CD4-positive, alpha-beta T cell treated with Interleukin-12 subunit alpha and Interleukin-12 subunit beta, for 1 hour (primary cell): ENCODE measurements around the gene KRT34.
"Not testable (repeated sequence)": the region's sequence is repeated elsewhere in the genome, so short reads cannot be mapped to it uniquely, and the experiment has no call there.

ENCODE experiments used
- DNase-seq: peaks from one replicate; pipeline ENCODE4 v3.0.0-alpha.2; 2020

KRT34 gene

DNA sequence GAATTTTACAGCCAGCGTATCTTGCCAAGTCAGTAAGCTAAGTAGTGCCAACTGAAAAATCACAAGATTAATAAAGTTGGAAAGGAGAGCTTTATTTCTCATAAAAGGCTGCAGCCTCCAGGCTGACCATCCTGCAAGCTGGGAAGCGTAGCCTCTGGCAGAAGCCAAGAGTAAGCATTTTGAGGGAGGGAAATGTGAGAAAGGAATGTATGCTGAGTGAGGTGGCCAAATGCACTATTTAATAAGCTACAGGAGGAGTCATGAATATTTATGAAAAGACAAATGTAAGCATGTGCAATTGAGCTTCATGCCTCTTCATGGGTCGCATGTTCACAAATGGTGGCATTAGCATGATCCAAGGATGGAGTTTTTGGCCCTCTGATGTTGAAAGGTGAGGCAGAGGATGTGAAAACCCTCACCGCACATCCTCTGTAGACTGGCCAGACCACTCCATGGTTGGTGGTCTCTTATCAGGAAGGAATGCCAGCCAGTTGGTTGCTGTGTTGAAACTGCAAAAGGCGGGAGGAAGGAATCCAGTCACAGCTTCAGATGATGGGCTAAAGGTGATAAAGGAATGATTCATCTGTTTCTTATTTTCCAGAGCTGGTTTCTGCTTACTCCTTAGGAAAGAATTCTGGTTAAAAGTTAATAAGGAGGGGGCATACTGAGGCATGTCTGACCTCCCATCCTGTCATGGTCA, 21.7 kb downstream of the KRT34 start:
- no peak for DNase-seq

GRCh38 chr17:41354536-41354935, 27.6 kb downstream of the KRT34 start:
- DNase-seq: no peak

GRCh38 chr17:41352597-41353366, 29.3 kb downstream of the KRT34 start:
- DNase-seq: no peak

GRCh38 chr17:41351177-41351576, 30.9 kb downstream of the KRT34 start:
- no peak for DNase-seq

DNA sequence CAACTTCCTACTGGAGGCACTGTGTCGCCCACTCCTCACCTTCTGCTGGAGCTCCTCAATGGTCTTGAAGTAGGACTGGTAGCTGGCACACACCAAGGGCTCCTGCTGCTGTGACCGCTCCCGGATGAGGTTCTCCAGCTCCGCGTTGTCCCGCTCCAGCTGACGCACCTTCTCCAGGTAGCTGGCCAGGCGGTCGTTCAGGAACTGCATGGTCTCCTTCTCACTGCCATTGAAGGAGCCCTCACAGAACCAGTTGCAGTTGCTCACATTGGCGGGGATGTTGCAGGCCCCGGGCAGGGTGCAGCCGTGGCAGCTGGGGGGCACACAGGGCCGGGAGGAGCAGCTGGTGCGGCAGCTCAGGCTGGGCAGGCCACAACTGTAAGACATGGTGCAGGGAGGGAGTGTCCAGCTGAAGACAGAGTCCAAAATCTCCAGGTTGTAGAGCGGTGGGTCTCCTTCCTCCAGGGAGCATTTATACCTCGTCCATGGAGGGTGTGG, 31.7 kb downstream of the KRT34 start, which contains the start of gene KRT33A:
Gene KRT33A, minus strand, starts transcription at position 448 of the 498 bp plus-strand sequence. Its CDS starts 61 bp downstream, at position 387.
- not testable (repeated sequence) for DNase-seq

GRCh38 chr17:41347869-41348760, 34.0 kb downstream of the KRT34 start:
- no peak for DNase-seq

DNA sequence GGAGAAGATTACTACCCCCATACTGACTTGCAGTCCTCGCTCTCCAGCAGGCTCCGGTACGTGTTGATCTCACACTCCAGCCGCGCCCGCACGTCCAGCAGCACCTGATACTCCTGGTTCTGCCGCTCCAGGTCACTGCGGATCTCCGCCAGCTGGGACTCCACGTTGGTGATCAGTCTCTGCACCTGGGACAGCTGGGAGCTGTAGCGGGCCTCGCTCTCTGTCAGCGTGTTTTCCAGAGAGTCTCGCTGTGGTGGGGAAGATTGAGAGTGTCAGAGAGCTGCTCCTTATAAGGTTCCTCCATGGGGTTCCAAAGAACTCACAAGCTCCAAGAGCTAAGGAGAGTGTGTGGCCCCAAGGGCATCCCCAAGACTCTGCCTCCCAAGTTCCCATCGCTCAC, 35.7 kb downstream of the KRT34 start:
- not testable (repeated sequence) for DNase-seq

DNA sequence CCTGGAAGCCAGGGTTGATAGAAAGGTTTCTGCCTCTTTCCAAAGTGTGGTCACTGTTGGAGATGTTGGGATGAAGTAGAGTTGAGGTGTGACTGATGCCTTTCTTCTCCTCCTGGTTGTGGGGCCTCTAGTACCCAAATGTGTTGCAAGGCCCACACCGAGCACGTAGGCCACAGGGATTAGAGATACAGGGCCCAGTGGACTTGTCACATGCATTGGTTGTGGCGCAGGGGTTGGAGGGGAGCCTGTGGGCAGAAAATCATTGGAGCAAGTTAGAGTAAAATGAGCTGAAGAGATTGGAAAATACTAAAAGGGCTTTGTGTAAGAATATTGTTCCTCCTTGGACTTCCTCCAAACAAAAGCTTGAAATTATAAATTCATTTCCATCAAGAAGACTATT, 36.1 kb downstream of the KRT34 start:
- no peak for DNase-seq

GRCh38 chr17:41343029-41343428, 39.1 kb downstream of the KRT34 start:
- DNase-seq: no peak

GRCh38 chr17:41340934-41341861, 40.9 kb downstream of the KRT34 start:
- DNase-seq: peak; percentile 69

DNA sequence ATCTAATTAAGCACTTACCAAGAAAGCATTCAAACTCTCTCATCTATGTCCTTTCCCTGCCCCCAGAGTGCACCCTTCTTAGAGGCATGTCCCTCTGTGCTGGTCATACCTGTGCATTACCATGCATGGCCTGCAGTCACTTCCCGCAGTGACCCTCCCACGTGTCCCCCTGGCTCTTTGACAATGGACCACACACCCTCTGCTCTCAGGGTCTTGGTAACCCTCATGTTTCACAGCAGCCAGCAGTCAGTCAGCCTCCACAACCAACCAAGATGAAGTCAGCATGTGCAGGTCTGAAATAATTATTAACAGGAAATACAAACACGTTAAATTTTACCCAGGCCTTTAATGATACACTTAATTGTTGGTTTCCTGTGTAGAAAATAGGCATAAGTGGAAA, 41.6 kb downstream of the KRT34 start:
- no peak for DNase-seq

DNA sequence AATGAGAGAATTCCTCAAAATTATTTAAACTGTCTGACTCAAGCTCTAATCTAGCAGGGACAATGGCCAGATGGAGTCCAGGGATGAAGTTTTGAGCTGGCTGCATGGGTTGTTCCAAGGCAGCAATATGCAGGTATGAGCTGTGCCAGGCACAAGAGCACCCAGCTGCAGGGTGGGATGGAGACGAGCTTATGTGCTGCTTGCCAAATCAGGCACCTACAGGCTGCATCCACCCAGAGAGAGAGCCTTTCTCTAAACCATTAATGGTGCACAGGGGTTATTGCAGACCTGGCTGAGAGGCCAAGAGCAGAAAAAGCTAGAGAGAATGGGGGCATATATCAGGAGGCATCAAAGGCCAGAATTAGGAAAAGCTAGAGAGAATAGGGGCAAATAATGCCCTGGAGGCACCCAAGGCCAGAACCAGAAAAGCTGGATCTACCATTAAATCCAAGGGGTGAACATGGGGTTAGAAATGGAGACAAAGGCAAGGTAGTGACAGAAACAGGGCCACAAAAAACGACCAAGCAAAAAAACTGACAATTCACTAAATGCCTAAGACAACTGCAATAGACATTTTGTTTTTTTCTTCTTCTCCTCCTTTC, 42.4 kb downstream of the KRT34 start:
- no peak for DNase-seq

DNA sequence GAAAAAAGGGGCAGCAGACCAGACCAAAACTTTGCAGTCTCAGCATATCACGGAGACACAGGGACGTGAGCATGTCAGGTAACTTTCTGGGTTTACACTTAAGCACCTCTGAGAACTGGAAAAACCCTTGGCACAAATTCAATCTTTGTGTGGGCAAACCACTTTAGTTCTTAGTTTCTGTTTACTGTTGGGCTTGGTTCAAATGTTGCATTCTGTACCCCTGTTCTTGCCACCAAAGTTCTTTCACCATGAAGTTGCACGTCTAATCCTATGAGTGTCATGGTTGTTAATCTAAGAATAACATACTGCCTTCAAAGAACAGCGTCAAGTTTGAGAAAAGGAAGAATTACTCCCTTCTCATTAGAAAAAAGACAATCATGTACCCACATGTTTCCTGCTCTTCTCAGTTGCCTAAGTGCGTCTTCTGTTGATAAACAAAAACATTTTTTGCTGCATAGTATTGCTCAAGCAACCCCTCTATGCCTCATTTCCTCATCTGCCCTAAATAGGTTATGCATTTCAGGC, 43.1 kb downstream of the KRT34 start:
- DNase-seq: peak; percentile 84

DNA sequence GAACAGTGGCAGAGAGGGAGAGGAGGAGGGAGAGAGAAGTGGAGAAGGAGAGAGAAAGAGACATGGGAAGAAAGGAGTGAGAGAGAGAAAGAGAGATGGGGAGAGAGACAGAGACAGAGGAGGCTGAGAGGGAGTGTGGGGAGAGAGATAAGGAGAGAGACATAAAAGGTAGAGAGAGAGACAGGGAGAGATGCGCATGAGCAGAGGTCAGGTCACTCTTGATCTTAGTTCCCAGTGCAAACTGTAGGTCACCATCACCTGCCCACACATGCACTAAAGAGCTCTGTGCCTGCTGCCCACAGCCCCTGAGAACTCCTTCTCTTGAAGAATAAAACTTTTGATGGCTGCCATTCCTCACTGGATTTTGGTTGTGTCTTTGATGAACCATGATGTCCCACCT, 46.4 kb downstream of the KRT34 start:
- DNase-seq: no peak

DNA sequence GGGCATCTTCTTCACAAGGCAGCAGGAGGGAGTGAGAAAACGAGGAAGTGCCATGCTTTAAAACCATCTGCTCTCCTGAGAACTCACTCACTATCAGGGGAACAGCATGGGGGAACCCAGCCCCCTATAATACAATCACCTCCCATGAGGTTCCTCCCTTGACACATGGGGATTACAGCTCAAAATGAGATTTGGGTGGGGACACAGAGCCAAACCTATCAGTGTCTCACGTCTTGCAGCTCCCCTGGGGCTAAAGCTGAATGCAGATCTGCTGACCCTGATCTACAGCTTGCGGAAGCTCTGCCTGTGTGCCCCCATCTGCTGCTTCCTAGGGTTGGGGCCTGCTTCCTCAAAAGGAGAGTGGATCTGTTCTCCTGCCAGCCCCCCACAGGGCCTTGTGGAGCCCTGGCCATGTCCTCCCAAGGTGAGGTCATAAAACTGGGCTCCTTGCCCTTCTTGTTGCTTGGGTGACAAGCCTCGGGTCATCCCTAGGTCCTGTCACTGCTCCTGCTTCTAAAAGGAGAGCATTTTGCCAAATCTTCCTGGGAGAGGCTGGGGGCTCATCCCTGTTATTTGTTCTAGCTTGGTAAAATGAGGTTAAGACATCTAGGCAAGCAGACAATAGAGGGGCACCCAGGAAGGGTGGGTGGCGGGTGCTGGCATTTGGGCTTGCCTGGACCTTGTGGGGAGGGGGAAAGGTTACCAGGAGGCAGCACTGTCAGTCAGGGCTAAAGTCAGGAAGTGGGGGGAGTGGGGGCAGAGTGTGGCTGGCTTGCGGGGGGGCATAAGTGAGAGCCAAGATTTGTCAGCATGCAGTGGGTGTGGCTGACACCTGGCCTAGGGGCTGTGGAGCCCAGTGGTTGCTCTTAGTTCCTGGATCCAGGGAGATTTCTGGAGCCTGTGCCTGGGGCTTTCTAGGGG, 47.5 kb downstream of the KRT34 start:
- DNase-seq: peak; percentile 18

DNA sequence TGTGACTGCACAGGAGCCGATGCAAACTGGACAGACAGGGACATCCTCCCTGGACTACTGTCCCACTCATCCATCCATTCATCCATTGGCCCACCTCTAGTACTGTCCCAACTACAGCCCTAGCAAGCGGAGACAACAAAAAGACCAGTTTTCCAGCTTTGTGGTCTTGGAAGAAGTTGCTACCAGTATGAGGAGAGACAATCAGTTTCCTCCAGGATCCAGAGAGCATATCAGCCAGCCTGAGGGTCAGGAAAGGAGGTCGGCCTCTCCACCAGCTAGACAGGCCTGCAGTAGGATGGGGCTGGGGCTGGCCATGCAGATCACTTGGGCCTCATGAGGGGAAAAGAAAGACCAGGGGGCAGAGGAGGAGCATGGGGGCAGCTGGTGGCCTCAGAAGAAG, 48.3 kb downstream of the KRT34 start:
- no peak for DNase-seq

DNA sequence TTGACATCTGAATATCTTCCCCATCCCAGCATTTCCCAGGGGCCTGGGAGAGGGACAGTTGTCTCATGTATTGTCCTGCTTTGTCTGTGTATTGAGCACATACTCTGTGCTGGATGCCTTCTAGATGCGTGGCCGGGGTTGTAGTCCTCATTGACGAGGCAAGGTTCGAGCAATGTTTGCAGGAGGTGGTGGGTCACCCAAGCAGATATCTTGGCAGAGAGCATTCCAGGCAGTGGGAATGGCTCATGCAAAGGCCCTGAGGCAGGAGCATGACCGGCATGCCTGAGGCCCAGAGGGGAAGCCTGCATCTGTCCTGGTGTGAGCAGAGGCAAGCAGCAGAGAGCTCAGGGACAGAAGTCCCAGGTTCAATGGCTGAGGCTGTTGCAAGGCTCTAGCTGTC, 49.0 kb downstream of the KRT34 start:
- no peak for DNase-seq

GRCh38 chr17:41332239-41332638, 49.9 kb downstream of the KRT34 start:
- DNase-seq: no peak

- DNase-seq: no peak
Observed at GRCh38 chr17:41331606-41332005, 50.5 kb downstream of the KRT34 start.

DNA sequence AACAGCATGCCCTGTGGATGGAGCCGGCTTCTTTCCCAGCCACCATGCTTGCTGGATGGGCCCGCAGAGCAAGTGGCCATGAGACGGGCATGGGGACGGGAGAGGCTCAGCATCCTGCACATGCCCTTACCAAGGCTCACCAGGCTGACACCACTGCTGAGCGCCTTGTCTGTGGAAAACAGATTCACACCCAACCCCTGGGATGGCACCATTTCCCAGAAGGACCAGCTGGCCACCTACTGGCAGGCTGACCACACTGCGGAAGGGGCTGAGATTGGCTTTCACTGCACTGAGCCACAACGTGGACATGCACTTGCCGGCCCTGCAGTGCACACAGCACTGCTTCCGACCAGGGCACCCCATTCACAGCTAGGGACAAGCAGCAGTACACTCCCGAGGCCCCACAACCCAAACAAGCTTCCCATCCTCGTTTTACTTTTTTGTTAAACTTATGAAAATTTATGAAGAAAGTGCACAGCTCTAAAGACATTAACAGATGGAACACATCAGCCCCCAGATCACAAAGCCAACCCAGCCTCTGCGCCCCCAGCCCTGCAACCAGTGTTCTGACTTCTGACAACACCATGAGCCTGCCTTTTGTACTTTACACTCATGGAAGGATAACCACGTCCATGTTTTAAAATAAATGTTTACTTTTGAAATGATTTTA, 52.7 kb downstream of the KRT34 start:
- DNase-seq: no peak
